Astrocyte (in vitro differentiated cells and primary cell): Measurements from ENCODE around the gene FHL2. TPM values are rescaled to one million over a fixed set of nuclear protein-coding genes. Genes with fewer than 3 reads are reported as not detected.

ENCODE experiments used
- DNase-seq: peaks from one replicate; pipeline ENCODE4 v3.0.0-alpha.2; 2010; ENCODE audit warnings: low read depth
- FAIRE-seq: peaks from 2 replicates; lab custom pipeline; 2011; peaks lifted over from hg19 to GRCh38; lab: Jason Lieb, UNC
- H2AFZ ChIP-seq: 2 replicates; pipeline ENCODE4 v1.6.0; 2012; ENCODE audit warnings: low read depth, low read length, inconsistent platforms
- H3K27ac ChIP-seq: 2 replicates; pipeline ENCODE4 v1.5.1; 2011; ENCODE audit warnings: low read depth, low read length, inconsistent platforms
- H3K27me3 ChIP-seq: 2 replicates; pipeline ENCODE4 v1.6.0; 2011; ENCODE audit warnings: low read length, inconsistent platforms; ENCODE audit not compliant: insufficient read depth
- H3K36me3 ChIP-seq: 2 replicates; pipeline ENCODE4 v1.5.1; 2011; ENCODE audit warnings: low read length, inconsistent platforms; ENCODE audit not compliant: insufficient read depth
- H3K4me1 ChIP-seq: 2 replicates; pipeline ENCODE4 v1.5.1; 2011; ENCODE audit warnings: low read length, inconsistent platforms; ENCODE audit not compliant: insufficient read depth
- H3K4me2 ChIP-seq: 2 replicates; pipeline ENCODE4 v1.6.0; 2012; ENCODE audit warnings: low read length, inconsistent platforms
- H3K4me3 ChIP-seq: 2 replicates; pipeline ENCODE4 v1.5.1; 2011; ENCODE audit warnings: low read depth, mild to moderate bottlenecking, low read length, inconsistent platforms; ENCODE audit not compliant: insufficient read depth
- H3K79me2 ChIP-seq: 2 replicates; pipeline ENCODE4 v1.6.0; 2012; ENCODE audit warnings: mild to moderate bottlenecking, low read length, inconsistent platforms; ENCODE audit not compliant: insufficient read depth
- H3K9ac ChIP-seq: 2 replicates; pipeline ENCODE4 v1.6.0; 2012; ENCODE audit warnings: mild to moderate bottlenecking, low read length, inconsistent platforms
- H3K9me3 ChIP-seq: 2 replicates; pipeline ENCODE4 v1.5.1; 2012; ENCODE audit warnings: low read depth, mild to moderate bottlenecking, low read length, inconsistent platforms; ENCODE audit not compliant: insufficient read depth
- H4K20me1 ChIP-seq: 2 replicates; pipeline ENCODE4 v1.6.0; 2012; ENCODE audit warnings: low read length, inconsistent platforms; ENCODE audit not compliant: insufficient read depth
- H3K27ac Mint-ChIP-seq: one replicate; pipeline ENCODE4 v1.8.0; 2021; ENCODE audit warnings: mild to moderate bottlenecking, mixed read lengths; ENCODE audit not compliant: unreplicated experiment
- H3K27me3 Mint-ChIP-seq: one replicate; pipeline ENCODE4 v1.8.0; 2021; ENCODE audit warnings: low read depth, mixed read lengths; ENCODE audit not compliant: unreplicated experiment
- H3K36me3 Mint-ChIP-seq: one replicate; pipeline ENCODE4 v1.8.0; 2021; ENCODE audit warnings: low read depth, mixed read lengths; ENCODE audit not compliant: unreplicated experiment
- H3K4me1 Mint-ChIP-seq: one replicate; pipeline ENCODE4 v1.8.0; 2021; ENCODE audit warnings: low read depth, mixed read lengths; ENCODE audit not compliant: unreplicated experiment
- H3K4me3 Mint-ChIP-seq: one replicate; pipeline ENCODE4 v1.8.0; 2021; ENCODE audit warnings: mild to moderate bottlenecking, moderate library complexity, mixed read lengths; ENCODE audit not compliant: unreplicated experiment
- H3K9me3 Mint-ChIP-seq: one replicate; pipeline ENCODE4 v1.8.0; 2021; ENCODE audit warnings: mild to moderate bottlenecking, mixed read lengths; ENCODE audit not compliant: unreplicated experiment
- EZH2 ChIP-seq: IDR thresholded peaks from 2 replicates; pipeline ENCODE4 v1.6.1; 2012; ENCODE audit warnings: mild to moderate bottlenecking, low read length, inconsistent platforms; ENCODE audit not compliant: insufficient read depth
- total RNA-seq: library from RNA; stranded (reverse); gene quantifications from 2 replicates; pipeline ENCODE4 v1.2.1, GENCODE V29; 2021
- TF ChIP-seq, protein P1 (sequence below): IDR thresholded peaks from 2 replicates; pipeline ENCODE4 v1.5.1; 2011; ENCODE audit warnings: low read depth, mild to moderate bottlenecking, inconsistent platforms, low read length, moderate library complexity; ENCODE audit not compliant: insufficient read depth

The FHL2 gene
- total RNA-seq, 1 donor from 2014 or later, result 104 TPM

DNA sequence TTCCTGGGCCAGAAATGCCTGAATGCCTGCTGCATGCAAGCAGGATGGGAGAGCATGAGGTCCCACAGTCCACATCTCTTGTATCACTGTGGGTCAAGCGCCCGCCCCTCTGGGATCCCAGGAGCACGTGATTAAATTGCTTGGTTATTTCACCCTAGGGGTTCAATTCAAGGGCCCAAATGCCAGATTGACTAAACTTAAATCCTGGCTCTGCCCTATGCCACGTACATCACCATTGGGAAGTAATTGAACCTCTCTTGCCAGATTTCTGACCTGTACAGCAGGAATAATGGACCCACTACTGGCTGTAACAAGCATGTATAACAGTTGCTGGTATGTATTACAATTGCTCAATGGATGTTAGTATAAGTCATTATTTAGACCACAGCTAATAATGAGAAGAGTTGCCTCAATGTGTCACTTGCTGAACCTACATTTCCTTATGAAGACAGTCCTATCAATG lies 19.9 kb downstream of the FHL2 start:
- Histone ChIP-seq H3K9ac (no peak overlapping the region), H3K9me3 (no peaks in the 10 kb centered on the region), H4K20me1 (peaks cover 97% of the 10 kb centered on the region), H2AFZ (no peak overlapping the region), H3K4me1 (peaks cover 66% of the 10 kb centered on the region), H3K27me3 (no peaks in the 10 kb centered on the region), H3K27ac (peak overlapping the region; percentile 57), H3K4me3 (no peak overlapping the region), H3K79me2 (peaks cover 98% of the 10 kb centered on the region), H3K4me2 (no peak overlapping the region), H3K36me3 (peaks cover 73% of the 10 kb centered on the region)
- H3K27ac Mint-ChIP-seq, result no peak overlapping the region
- no peak for TF ChIP-seq EZH2
- TF ChIP-seq, protein P1, sequence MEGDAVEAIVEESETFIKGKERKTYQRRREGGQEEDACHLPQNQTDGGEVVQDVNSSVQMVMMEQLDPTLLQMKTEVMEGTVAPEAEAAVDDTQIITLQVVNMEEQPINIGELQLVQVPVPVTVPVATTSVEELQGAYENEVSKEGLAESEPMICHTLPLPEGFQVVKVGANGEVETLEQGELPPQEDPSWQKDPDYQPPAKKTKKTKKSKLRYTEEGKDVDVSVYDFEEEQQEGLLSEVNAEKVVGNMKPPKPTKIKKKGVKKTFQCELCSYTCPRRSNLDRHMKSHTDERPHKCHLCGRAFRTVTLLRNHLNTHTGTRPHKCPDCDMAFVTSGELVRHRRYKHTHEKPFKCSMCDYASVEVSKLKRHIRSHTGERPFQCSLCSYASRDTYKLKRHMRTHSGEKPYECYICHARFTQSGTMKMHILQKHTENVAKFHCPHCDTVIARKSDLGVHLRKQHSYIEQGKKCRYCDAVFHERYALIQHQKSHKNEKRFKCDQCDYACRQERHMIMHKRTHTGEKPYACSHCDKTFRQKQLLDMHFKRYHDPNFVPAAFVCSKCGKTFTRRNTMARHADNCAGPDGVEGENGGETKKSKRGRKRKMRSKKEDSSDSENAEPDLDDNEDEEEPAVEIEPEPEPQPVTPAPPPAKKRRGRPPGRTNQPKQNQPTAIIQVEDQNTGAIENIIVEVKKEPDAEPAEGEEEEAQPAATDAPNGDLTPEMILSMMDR, result no peak
- H3K9me3 Mint-ChIP-seq, result no peaks in the 10 kb centered on the region
- no peak overlapping the region for H3K4me3 Mint-ChIP-seq
- no peak for FAIRE-seq
- no peaks in the 10 kb centered on the region for H3K27me3 Mint-ChIP-seq
- peaks cover 44% of the 10 kb centered on the region for H3K4me1 Mint-ChIP-seq
- peaks cover 49% of the 10 kb centered on the region for H3K36me3 Mint-ChIP-seq
- no peak for DNase-seq

DNA sequence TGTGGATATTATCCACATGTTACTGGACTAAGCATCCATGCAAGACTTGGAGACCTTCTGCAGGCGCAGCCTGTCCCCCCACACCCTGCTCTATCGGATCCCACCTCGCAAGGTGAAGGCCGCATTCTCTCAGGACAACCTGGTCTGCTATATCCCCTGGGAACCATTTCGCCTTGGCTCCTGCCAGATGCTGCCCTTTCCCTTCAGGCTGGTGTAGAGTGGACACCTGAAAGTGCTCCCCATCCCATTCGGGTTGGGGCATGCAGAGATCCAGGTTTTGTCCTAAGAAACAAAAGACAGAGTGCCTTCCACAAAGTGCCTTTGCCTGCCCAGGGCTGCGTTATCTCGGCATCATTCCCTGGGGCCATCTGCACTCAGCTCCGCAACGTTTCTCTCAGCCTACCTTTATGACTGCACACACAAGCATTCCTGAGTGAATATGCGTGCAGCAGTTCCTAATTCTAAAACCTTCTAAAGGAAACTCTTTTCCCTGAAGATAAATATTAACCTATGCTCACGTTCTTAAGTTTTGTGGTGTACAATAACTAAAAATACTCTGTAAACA lies 20.5 kb downstream of the FHL2 start:
- H4K20me1 ChIP-seq, result peaks cover 97% of the 10 kb centered on the region
- Mint-ChIP-seq H3K36me3 (peaks cover 52% of the 10 kb centered on the region), H3K27ac (no peak overlapping the region)

More for the DNA sequence above, 20.5 kb downstream of the FHL2 start:
- FAIRE-seq, result no peak
- Histone ChIP-seq H3K9ac (peak overlapping the region; percentile 35), H3K27ac (peak overlapping the region; percentile 57), H3K4me1 (peaks cover 72% of the 10 kb centered on the region), H3K4me2 (peak overlapping the region; percentile 10), H3K4me3 (no peak overlapping the region), H3K27me3 (no peaks in the 10 kb centered on the region), H2AFZ (no peak overlapping the region), H3K79me2 (peaks cover 98% of the 10 kb centered on the region), H3K9me3 (no peaks in the 10 kb centered on the region), H3K36me3 (peaks cover 72% of the 10 kb centered on the region)
- Mint-ChIP-seq H3K4me1 (peaks cover 45% of the 10 kb centered on the region), H3K27me3 (no peaks in the 10 kb centered on the region), H3K9me3 (no peaks in the 10 kb centered on the region), H3K4me3 (no peak overlapping the region)
- DNase-seq, result no peak
- TF ChIP-seq EZH2, result no peak
- TF ChIP-seq, protein P1, result no peak
